Peyer's patch (tissue), 4 donors: ENCODE results near the gene RLN1.

Experiments
- POLR2A ChIP-seq, 2 donors: fragments of 450-650 bp; IDR thresholded peaks; one replicate each; pipeline ENCODE4 v1.5.1; 2017; ENCODE audit warnings: antibody characterized with exemption in 2 of 2, mild to moderate bottlenecking in 2 of 2, moderate library complexity in 2 of 2
- TF ChIP-seq, protein P1 (sequence below), 6 experiments: fragments of 450-650 bp in 4 of 6; fragments of 200-600 bp in 2 of 6; sonication (generic) in 1 of 6; IDR thresholded peaks; one replicate each; pipeline ENCODE4 v1.5.1; 2017 to 2019; ENCODE audit warnings: antibody characterized with exemption in 6 of 6, mild to moderate bottlenecking in 3 of 6, moderate library complexity in 1 of 6

DNA sequence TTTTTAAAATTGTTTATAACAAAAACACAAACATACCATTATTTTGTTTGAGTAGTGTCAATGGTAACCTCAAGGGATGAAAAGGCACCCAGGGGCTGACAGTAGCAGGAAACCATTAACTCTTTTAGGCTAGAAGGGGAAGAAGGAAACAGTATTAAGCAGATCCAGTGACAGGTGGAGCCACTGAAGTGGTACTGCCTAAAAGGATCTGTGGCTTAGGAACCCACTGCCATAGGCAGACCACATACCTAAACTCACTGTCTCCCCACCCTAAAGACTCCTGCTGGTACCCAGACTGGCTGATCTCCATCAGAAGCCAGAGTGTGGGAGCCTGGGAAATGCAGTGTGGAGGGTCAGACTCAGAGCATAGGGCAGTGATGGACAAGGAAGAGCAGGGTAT, 13.5 kb downstream of the RLN1 start:
- TF ChIP-seq, protein P1, sequence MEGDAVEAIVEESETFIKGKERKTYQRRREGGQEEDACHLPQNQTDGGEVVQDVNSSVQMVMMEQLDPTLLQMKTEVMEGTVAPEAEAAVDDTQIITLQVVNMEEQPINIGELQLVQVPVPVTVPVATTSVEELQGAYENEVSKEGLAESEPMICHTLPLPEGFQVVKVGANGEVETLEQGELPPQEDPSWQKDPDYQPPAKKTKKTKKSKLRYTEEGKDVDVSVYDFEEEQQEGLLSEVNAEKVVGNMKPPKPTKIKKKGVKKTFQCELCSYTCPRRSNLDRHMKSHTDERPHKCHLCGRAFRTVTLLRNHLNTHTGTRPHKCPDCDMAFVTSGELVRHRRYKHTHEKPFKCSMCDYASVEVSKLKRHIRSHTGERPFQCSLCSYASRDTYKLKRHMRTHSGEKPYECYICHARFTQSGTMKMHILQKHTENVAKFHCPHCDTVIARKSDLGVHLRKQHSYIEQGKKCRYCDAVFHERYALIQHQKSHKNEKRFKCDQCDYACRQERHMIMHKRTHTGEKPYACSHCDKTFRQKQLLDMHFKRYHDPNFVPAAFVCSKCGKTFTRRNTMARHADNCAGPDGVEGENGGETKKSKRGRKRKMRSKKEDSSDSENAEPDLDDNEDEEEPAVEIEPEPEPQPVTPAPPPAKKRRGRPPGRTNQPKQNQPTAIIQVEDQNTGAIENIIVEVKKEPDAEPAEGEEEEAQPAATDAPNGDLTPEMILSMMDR (IDR thresholded peaks at IDR 0.05), result no peak
- no peak for TF ChIP-seq POLR2A (IDR thresholded peaks at IDR 0.05)
